ENCODE data around the gene SLA2. TPM values are rescaled to one million over a fixed set of nuclear protein-coding genes. Genes with fewer than 3 reads are reported as not detected.

SLA2 gene
- total RNA-seq, 5 donors from 2014 or later (not counting 1 experiment from before 2014, with no cell fraction given) = 26.2 to 46.0 (median 28.8) TPM

- Histone ChIP-seq H3K4me3 (ENCODE audit: control insufficient read depth in 1 of 2, extremely low read depth in 1 of 2, low read length in 1 of 2) (no peak overlapping the region), H3K36me3 (ENCODE audit: control insufficient read depth in 2 of 2, extremely low read depth in 1 of 2, insufficient read depth in 1 of 2, low read length in 1 of 2) (peaks cover 15 to 72% of the 10 kb centered on the region in 2 donors), H3K27ac (ENCODE audit: low read length) (no peak overlapping the region), H3K4me1 (ENCODE audit: control insufficient read depth in 1 of 2, extremely low read depth in 1 of 2, insufficient read depth in 2 of 2, low read length in 2 of 2) (peaks cover 5 to 51% of the 10 kb centered on the region in 2 experiments), H3K27me3 (replicated peaks in 1 of 2; ENCODE audit: control insufficient read depth in 2 of 2, extremely low read depth in 1 of 2, insufficient read depth in 2 of 2, low read length in 1 of 2) (no peaks in the 10 kb centered on the region), H3K9me3 (no peaks in the 10 kb centered on the region)
- CTCF ChIA-PET = interaction anchor here in 1 of 2 donors (0.5 kb wide), 1 partner anchor 65 kb away, joined by 5 read pairs; no protein-coding TSS in a partner anchor
- DNase-seq = no peak
- Mint-ChIP-seq H3K4me1 (peaks cover 46 to 51% (median 48%) of the 10 kb centered on the region in 3 donors), H3K4me3 (no peak overlapping the region), H3K27ac (peak overlapping the region; percentile 99 to 100), H3K9me3 (no peaks in the 10 kb centered on the region), H3K36me3 (peaks cover 51% of the 10 kb centered on the region), H3K27me3 (no peaks in the 10 kb centered on the region)
- WGBS (ENCODE audit: insufficient coverage) = 93% methylated on average over 13 of the region's 14 CpGs
- no peak for ATAC-seq (replicated peaks in 1 of 4)
- POLR2A ChIA-PET = no interaction called here
Measured at GRCh38 chr20:36632487-36633284, 13.3 kb downstream of the SLA2 start.

DNA sequence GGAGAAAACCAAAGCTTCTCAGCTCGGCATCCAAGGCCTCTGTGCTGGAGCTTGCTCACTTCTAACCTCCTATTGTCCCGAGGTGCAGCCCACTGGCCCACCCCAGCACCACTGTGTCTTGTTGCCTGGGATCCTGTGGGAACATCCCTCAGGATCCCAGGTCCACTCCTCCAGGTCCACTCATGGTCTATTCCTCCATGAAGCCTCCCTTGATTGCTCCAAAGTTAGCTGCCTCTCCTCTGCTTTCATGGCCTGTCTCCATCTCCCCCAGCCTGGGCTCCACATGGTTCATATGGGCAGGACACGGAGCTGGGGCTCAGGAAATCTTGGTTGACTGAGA is 13.9 kb downstream of the SLA2 start:
- no peak for ATAC-seq (replicated peaks in 1 of 4)
- peak overlapping the region; percentile 3 for H3K27ac ChIP-seq (ENCODE audit: low read length)
- H3K9me3 ChIP-seq = no peaks in the 10 kb centered on the region
- Mint-ChIP-seq H3K36me3 (peaks cover 56% of the 10 kb centered on the region), H3K4me1 (peaks cover 50 to 55% (median 53%) of the 10 kb centered on the region in 3 donors), H3K27ac (peak overlapping the region; percentile 99 to 100), H3K9me3 (no peaks in the 10 kb centered on the region), H3K27me3 (no peaks in the 10 kb centered on the region), H3K4me3 (no peak overlapping the region)
- no peak overlapping the region for H3K4me3 ChIP-seq (ENCODE audit: control insufficient read depth in 1 of 2, extremely low read depth in 1 of 2, low read length in 1 of 2)
- H3K36me3 ChIP-seq (ENCODE audit: control insufficient read depth in 2 of 2, extremely low read depth in 1 of 2, insufficient read depth in 1 of 2, low read length in 1 of 2) = peaks cover 18 to 78% of the 10 kb centered on the region in 2 donors
- H3K27me3 ChIP-seq (replicated peaks in 1 of 2; ENCODE audit: control insufficient read depth in 2 of 2, extremely low read depth in 1 of 2, insufficient read depth in 2 of 2, low read length in 1 of 2) = no peaks in the 10 kb centered on the region
- peaks cover 5 to 57% of the 10 kb centered on the region in 2 experiments for H3K4me1 ChIP-seq (ENCODE audit: control insufficient read depth in 1 of 2, extremely low read depth in 1 of 2, insufficient read depth in 2 of 2, low read length in 2 of 2)
- no peak for DNase-seq
- whole genome bisulfite sequencing (ENCODE audit: insufficient coverage) = 93% methylated on average over 3 of the region's 3 CpGs
- POLR2A ChIA-PET = no interaction called here
- CTCF ChIA-PET = interaction anchor here in 1 of 2 donors (0.5 kb wide), 1 partner anchor 251 kb away, joined by 3 read pairs; no protein-coding TSS in a partner anchor

- peaks cover 58% of the 10 kb centered on the region for H3K36me3 Mint-ChIP-seq
- no peaks in the 10 kb centered on the region for H3K9me3 Mint-ChIP-seq
- H3K4me3 Mint-ChIP-seq = no peak overlapping the region
- H3K27me3 Mint-ChIP-seq = no peaks in the 10 kb centered on the region
- DNase-seq (no peak), ATAC-seq (replicated peaks in 1 of 4) (no peak)
- H3K27me3 ChIP-seq (replicated peaks in 1 of 2; ENCODE audit: control insufficient read depth in 2 of 2, extremely low read depth in 1 of 2, insufficient read depth in 2 of 2, low read length in 1 of 2) = no peaks in the 10 kb centered on the region
- peaks cover 5 to 60% of the 10 kb centered on the region in 2 experiments for H3K4me1 ChIP-seq (ENCODE audit: control insufficient read depth in 1 of 2, extremely low read depth in 1 of 2, insufficient read depth in 2 of 2, low read length in 2 of 2)
- ChIA-PET CTCF (interaction anchor here in 1 of 2 donors (0.5 kb wide), 1 partner anchor 252 kb away, joined by 3 read pairs; no protein-coding TSS in a partner anchor), POLR2A (no interaction called here)
- H3K4me3 ChIP-seq (ENCODE audit: control insufficient read depth in 1 of 2, extremely low read depth in 1 of 2, low read length in 1 of 2) = no peak overlapping the region
- H3K9me3 ChIP-seq = no peaks in the 10 kb centered on the region
- H3K36me3 ChIP-seq (ENCODE audit: control insufficient read depth in 2 of 2, extremely low read depth in 1 of 2, insufficient read depth in 1 of 2, low read length in 1 of 2) = peaks cover 20 to 78% of the 10 kb centered on the region in 2 donors
- WGBS (ENCODE audit: insufficient coverage) = no CpG with 5 or more reads among the region's 6 CpGs
- H3K27ac Mint-ChIP-seq = peak overlapping the region; percentile 99 to 100
- peaks cover 51 to 58% (median 58%) of the 10 kb centered on the region in 3 donors for H3K4me1 Mint-ChIP-seq
- peak overlapping the region; percentile 18 for H3K27ac ChIP-seq (ENCODE audit: low read length)
Measured at GRCh38 chr20:36631646-36632045, 14.3 kb downstream of the SLA2 start.

DNA sequence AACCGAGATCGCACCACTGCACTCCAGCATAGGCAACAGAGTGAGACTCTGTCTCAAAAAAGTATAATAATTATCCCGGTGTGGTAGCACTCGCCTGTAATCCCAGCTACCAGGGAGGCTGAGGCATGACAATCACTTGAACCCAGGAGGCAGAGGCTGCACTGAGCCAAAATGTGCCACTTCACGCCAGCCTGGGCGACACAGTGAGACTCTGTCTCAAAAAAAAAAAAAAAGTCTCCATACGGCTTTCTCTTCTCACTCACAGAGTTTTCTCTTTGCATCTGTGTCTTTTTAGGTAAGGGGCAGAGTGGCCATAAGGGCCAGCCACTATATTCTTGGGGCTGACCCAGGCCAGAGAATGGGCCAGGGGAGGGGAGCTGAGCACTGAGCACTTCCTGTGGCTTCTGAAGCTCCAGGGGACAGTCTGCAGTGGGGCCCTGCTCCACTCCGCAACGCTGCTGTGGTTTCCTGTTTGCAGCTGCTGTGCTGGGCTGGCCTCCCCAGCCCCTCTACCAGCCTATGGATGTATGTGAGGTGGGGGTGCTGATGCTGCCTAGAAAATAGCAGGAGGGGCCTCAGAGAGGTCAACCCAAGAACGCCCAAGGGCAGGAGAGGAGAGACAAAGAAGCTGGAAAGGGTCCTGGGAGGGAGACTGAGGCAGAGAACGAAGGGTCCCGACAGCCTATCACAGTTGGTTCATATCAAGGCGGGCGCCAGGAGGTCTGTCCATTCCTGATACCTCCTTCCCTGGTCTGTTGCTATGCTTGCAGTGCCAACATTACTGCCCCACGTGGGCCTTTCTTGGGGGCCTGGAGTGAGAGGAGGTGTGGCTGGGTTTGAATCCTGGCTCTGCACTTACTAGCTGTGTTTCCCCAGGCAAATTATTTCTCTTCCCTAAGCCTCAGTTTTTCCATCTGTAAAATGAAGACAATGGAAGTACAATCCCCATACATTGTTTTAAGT is 16.0 kb downstream of the SLA2 start:
- Mint-ChIP-seq H3K27ac (peak overlapping the region; percentile 99 to 100), H3K4me3 (peak overlapping the region; percentile 73 to 84 (median 78)), H3K9me3 (no peaks in the 10 kb centered on the region), H3K4me1 (peaks cover 50 to 60% (median 58%) of the 10 kb centered on the region in 3 donors), H3K36me3 (peaks cover 52% of the 10 kb centered on the region), H3K27me3 (no peaks in the 10 kb centered on the region)
- CTCF ChIA-PET = interaction anchor here in 1 of 2 donors (1.0 kb wide), 1 partner anchor 16 kb away, joined by 5 read pairs; the partner anchor contains the start of gene SLA2
- H3K4me1 ChIP-seq (ENCODE audit: control insufficient read depth in 1 of 2, extremely low read depth in 1 of 2, insufficient read depth in 2 of 2, low read length in 2 of 2) = peaks cover 5 to 52% of the 10 kb centered on the region in 2 experiments
- WGBS (ENCODE audit: insufficient coverage) = 35% methylated on average over 6 of the region's 15 CpGs
- no peaks in the 10 kb centered on the region for H3K27me3 ChIP-seq (replicated peaks in 1 of 2; ENCODE audit: control insufficient read depth in 2 of 2, extremely low read depth in 1 of 2, insufficient read depth in 2 of 2, low read length in 1 of 2)
- POLR2A ChIA-PET = interaction anchor here (0.6 to 0.7 kb wide), 3 partner anchors 16 to 677 kb away, joined by 3 to 10 read pairs (median 8); partner anchors contain the start of gene MYL9 (in 1 of the 2)
- peak; percentile 87 to 97 (median 92) for ATAC-seq (replicated peaks in 1 of 4)
- no peaks in the 10 kb centered on the region for H3K9me3 ChIP-seq
- peaks cover 13 to 82% of the 10 kb centered on the region in 2 donors for H3K36me3 ChIP-seq (ENCODE audit: control insufficient read depth in 2 of 2, extremely low read depth in 1 of 2, insufficient read depth in 1 of 2, low read length in 1 of 2)
- peak overlapping the region; percentile 56 for H3K27ac ChIP-seq (ENCODE audit: low read length)
- peak overlapping the region in 1 of 2 donors; percentile 39 for H3K4me3 ChIP-seq (ENCODE audit: control insufficient read depth in 1 of 2, extremely low read depth in 1 of 2, low read length in 1 of 2)
- peak in 34 of 35 experiments; percentile 8 to 67 (median 42) for DNase-seq

DNA sequence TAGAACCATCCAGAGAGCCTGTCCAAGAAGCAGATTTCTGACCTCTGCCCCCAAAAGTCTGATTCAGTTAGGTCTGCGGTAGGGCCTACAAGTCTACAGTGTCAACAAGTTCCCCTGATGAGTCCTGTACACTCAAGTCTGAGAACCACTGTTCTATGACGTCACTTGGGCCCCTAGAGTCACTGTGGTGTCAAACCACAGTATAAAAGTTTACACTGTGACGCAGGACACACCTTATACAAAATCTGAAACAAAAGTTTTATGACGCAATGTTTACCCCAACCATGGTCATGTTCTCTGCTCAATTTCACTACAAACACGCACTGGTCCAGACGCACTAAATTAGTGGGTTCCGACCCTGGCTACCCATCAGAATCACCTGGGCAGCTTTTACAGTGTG is 17.9 kb downstream of the SLA2 start:
- Mint-ChIP-seq H3K9me3 (no peaks in the 10 kb centered on the region), H3K27me3 (no peaks in the 10 kb centered on the region), H3K36me3 (peaks cover 57% of the 10 kb centered on the region), H3K4me3 (peak overlapping the region in 2 of 3 donors; percentile 6 to 12), H3K27ac (peak overlapping the region; percentile 60 to 71), H3K4me1 (peaks cover 62 to 72% (median 65%) of the 10 kb centered on the region in 3 donors)
- Histone ChIP-seq H3K27ac (ENCODE audit: low read length) (peak overlapping the region; percentile 56), H3K4me3 (ENCODE audit: control insufficient read depth in 1 of 2, extremely low read depth in 1 of 2, low read length in 1 of 2) (no peak overlapping the region), H3K27me3 (replicated peaks in 1 of 2; ENCODE audit: control insufficient read depth in 2 of 2, extremely low read depth in 1 of 2, insufficient read depth in 2 of 2, low read length in 1 of 2) (no peaks in the 10 kb centered on the region), H3K4me1 (ENCODE audit: control insufficient read depth in 1 of 2, extremely low read depth in 1 of 2, insufficient read depth in 2 of 2, low read length in 2 of 2) (peaks cover 5 to 58% of the 10 kb centered on the region in 2 experiments), H3K36me3 (ENCODE audit: control insufficient read depth in 2 of 2, extremely low read depth in 1 of 2, insufficient read depth in 1 of 2, low read length in 1 of 2) (peaks cover 11 to 76% of the 10 kb centered on the region in 2 donors), H3K9me3 (no peaks in the 10 kb centered on the region)
- CTCF ChIA-PET = no interaction called here
- ATAC-seq (replicated peaks in 1 of 4) (peak in 1 of 4 experiments; percentile 49), DNase-seq (peak in 25 of 35 experiments; percentile 17 to 76 (median 50))
- 66% methylated on average over 4 of the region's 7 CpGs for WGBS (ENCODE audit: insufficient coverage)
- POLR2A ChIA-PET = no interaction called here

Data from T-cell (primary cell).